Epithelial cell of esophagus (primary cell): Measurements from ENCODE around the gene SLC7A9.

ENCODE experiments used
- DNase-seq: peaks from one replicate; pipeline ENCODE4 v3.0.0; 2010; ENCODE audit warnings: low read depth
- H3K4me3 ChIP-seq: 2 replicates; pipeline ENCODE4 v1.5.1; 2011; ENCODE audit warnings: mild to moderate bottlenecking, low read length, control low read depth
- CTCF ChIP-seq: IDR thresholded peaks from 2 replicates; pipeline ENCODE4 v1.5.1; 2011; ENCODE audit warnings: low read depth, mild to moderate bottlenecking, low read length, control low read depth, inconsistent platforms; ENCODE audit not compliant: insufficient read depth; ENCODE audit errors: missing control alignments

SLC7A9 gene

GRCh38 chr19:32864318-32865007, 5.1 kb downstream of the SLC7A9 start:
- TF ChIP-seq CTCF: no peak
- no peak for DNase-seq
- no peak overlapping the region for H3K4me3 ChIP-seq

DNA sequence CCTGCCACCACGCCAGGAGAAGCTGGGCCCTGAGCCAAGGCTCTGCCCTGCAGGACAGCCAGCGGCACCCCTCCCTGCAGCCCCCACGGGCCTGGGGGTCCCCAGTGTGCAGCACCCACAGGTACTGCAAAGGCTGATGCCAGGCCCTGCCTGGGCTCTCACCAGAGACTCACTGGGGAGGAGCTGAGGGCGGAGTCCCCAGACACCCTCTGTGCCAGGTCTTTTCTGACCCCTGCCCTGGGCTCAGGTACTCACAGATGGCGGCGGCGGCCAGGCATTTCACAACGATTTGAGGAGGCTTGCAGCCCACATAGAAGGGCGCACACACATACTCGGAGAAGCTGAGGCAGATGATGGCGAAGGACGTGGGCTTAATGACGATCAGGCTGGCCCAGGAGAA, 5.7 kb downstream of the SLC7A9 start:
- no peak for TF ChIP-seq CTCF
- no peak for DNase-seq
- H3K4me3 ChIP-seq: no peak overlapping the region

DNA sequence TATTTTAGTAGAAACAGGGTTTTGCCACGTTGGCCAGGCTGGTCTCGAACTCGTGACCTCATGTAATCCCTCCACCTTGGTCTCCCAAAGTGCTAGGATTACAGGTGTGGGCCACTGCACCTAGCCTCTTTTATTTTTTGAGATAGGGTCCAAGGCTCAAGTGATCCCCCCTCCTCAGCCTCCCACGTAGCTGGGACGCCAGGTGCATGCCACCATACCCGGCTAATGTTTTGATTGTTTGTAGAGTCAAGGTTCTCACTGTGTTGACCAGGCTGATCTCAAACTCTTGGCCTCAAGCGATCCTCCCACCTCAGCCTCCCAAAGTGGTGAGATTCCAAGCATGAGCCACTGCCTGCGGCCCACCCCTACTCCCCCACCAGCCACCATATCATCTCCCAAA, 6.3 kb downstream of the SLC7A9 start:
- TF ChIP-seq CTCF: no peak
- no peak for DNase-seq
- no peak overlapping the region for H3K4me3 ChIP-seq

GRCh38 chr19:32862741-32863140, 6.8 kb downstream of the SLC7A9 start:
- TF ChIP-seq CTCF: no peak
- no peak for DNase-seq
- H3K4me3 ChIP-seq: no peak overlapping the region

GRCh38 chr19:32862173-32862572, 7.4 kb downstream of the SLC7A9 start:
- no peak overlapping the region for H3K4me3 ChIP-seq
- no peak for TF ChIP-seq CTCF
- DNase-seq: no peak

- TF ChIP-seq CTCF: no peak
- no peak for DNase-seq
- no peak overlapping the region for H3K4me3 ChIP-seq
Observed at GRCh38 chr19:32861596-32861995, 8.0 kb downstream of the SLC7A9 start.

GRCh38 chr19:32859591-32859990, 10.0 kb downstream of the SLC7A9 start:
- DNase-seq: no peak
- no peak overlapping the region for H3K4me3 ChIP-seq
- no peak for TF ChIP-seq CTCF
